ENCODE data around the gene DCTD.

DCTD gene

DNA sequence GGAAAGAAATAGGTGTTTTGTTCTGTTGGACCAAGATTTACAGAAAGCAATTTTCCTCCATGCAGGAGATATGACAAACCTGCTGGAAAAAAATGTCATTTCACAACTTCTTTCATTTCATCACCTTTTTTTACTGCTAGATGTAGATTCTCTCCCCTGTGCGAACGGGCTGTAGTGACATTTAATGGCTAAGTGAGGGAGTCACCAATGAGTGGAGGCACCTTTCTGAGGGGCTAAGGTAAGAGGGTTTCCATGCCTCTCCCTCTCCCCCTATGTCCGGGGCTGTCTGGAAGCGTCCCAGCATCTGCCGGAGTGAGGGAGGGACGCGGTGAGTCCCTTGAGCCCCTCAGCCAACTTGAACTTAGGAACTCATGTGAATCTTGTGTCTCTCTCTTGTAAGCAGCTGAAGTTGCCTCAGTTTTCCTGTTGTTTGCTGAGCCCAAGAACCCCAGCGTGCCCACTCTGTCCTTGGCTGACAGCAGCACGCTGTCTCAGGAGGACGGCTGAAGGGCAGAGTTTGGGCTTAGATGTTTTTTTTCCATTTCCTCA is 42.3 kb downstream of the DCTD start:
- no peak for DNase-seq (ENCODE audit: low read depth)
- no peak overlapping the region for H3K4me3 ChIP-seq (ENCODE audit: low read length)
- TF ChIP-seq, protein P1, sequence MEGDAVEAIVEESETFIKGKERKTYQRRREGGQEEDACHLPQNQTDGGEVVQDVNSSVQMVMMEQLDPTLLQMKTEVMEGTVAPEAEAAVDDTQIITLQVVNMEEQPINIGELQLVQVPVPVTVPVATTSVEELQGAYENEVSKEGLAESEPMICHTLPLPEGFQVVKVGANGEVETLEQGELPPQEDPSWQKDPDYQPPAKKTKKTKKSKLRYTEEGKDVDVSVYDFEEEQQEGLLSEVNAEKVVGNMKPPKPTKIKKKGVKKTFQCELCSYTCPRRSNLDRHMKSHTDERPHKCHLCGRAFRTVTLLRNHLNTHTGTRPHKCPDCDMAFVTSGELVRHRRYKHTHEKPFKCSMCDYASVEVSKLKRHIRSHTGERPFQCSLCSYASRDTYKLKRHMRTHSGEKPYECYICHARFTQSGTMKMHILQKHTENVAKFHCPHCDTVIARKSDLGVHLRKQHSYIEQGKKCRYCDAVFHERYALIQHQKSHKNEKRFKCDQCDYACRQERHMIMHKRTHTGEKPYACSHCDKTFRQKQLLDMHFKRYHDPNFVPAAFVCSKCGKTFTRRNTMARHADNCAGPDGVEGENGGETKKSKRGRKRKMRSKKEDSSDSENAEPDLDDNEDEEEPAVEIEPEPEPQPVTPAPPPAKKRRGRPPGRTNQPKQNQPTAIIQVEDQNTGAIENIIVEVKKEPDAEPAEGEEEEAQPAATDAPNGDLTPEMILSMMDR (IDR thresholded peaks at IDR 0.05; ENCODE audit: insufficient read depth, low read depth, low read length, missing control alignments): no peak

DNA sequence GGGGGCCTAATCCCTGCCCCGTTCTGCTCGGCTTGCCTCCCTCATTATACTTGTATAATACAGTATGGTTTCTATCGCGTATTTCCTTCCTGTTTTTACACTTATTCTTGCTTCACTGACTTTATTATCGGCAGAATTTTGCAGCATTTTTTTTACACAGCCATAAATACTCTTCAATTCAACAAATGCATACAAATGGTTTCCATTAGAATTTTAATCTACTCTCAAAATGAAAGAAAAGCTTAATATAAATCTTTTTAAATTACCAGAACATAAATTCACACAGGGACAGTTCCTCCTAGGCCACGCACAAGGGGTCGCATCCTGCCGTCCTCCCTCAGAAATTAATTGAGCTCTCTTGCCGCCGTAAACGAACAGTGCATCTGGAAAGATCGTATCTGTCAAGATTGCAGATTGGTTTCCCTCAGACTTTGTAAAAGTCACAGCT is 42.9 kb downstream of the DCTD start:
- no peak for DNase-seq (ENCODE audit: low read depth)
- no peak overlapping the region for H3K4me3 ChIP-seq (ENCODE audit: low read length)
- TF ChIP-seq, protein P1 (IDR thresholded peaks at IDR 0.05; ENCODE audit: insufficient read depth, low read depth, low read length, missing control alignments): no peak

DNA sequence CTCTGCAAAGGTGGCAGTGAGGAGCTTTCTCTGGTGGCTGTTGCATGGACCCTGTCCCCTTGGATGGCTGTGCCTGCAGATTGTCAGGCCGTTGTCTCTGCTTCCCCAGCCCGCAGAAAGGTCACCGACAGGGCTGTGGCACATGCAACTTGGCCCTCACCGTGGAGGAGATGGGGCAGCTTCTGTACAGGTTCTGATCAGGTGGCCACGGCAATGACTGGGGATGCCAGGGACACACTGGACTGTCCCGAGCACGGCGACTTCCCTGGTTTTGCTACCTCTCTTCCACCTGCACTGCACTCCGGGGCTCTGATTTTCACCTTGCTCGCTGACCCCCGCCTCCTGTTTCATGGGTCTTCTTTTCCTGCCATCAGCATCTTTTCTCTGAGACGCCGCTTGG is 43.5 kb downstream of the DCTD start:
- TF ChIP-seq, protein P1 (IDR thresholded peaks at IDR 0.05; ENCODE audit: insufficient read depth, low read depth, low read length, missing control alignments): no peak
- H3K4me3 ChIP-seq (ENCODE audit: low read length): no peak overlapping the region
- no peak for DNase-seq (ENCODE audit: low read depth)

DNA sequence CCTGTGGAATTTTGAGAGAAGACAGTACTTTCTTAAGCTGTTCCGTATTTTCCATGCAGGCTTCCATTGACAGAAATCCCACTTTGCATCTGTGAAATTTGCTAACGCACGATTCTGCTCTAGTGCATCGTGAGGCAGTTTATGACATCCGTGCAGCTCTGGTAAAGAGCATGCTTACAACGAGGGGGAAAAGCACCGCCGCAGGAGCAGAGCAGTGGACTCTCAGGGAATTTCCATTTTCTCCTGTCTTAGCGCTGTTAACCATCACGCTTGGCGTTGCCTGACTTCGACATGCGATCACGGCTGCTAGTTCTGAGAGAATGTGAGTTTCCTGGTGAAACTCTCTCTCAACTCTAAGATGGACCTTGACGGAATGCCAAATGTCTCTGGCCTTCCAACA is 43.9 kb downstream of the DCTD start:
- no peak for DNase-seq (ENCODE audit: low read depth)
- TF ChIP-seq, protein P1 (IDR thresholded peaks at IDR 0.05; ENCODE audit: insufficient read depth, low read depth, low read length, missing control alignments): no peak
- H3K4me3 ChIP-seq (ENCODE audit: low read length): no peak overlapping the region

DNA sequence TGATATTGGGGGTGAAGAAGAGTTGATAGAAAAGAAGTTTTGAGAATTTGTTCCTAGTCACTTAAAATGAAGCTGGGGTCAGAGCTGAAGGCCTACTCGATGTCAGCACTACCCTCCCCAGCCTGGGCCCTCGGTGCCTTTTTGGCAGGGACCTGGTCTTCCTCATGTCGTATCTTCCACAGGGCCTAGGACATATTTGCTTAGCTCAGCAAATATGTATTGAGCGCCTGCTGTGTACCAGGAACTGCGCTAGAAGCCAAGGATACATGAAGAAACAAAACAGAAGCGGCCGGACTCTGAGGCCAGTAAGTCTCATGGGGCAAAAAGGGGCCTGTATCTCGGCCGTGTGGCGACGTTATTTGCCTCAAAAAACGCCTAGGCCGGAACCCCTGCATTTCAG is 44.3 kb downstream of the DCTD start:
- DNase-seq (ENCODE audit: low read depth): no peak
- TF ChIP-seq, protein P1 (IDR thresholded peaks at IDR 0.05; ENCODE audit: insufficient read depth, low read depth, low read length, missing control alignments): no peak
- no peak overlapping the region for H3K4me3 ChIP-seq (ENCODE audit: low read length)

DNA sequence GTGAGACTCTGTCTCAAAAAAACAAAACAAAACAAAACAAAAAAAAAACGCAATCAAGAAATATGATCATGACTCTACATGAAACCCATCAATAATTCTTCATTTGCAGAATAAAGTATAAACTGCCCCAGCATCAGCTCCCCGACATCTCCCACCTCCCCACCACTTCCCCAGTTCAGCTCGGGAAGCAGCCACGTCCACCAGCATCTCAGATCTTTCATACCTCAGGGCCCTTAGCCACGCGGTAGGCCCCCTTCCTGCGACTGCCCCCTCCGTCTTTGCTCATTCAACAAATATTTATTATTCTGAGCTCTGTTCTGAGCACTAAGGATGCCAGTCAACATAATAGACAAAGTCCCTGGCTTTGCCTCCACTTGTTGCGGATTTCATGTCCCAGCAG is 45.6 kb downstream of the DCTD start:
- H3K4me3 ChIP-seq (ENCODE audit: low read length): no peak overlapping the region
- DNase-seq (ENCODE audit: low read depth): no peak
- TF ChIP-seq, protein P1 (IDR thresholded peaks at IDR 0.05; ENCODE audit: insufficient read depth, low read depth, low read length, missing control alignments): no peak

DNA sequence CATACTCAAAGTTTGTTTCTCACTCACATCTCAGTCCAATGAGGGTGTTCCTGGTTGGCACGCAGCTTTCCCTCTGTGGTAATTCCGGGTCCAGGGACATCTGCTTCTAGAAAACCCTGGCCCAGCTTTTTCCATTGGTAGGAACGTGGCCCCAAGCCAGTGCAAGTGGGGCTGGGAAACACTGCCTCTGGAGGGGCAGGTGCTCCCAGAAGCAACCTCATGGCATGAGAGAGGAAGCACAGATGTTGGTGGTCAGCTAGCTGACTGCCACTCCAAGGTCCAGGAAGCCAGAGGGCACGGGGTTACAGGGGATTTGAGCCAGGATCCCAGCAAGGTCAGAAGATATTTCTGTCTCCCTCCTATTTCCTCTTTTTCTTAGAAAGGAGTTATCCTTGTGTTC is 47.5 kb downstream of the DCTD start:
- no peak overlapping the region for H3K4me3 ChIP-seq (ENCODE audit: low read length)
- no peak for DNase-seq (ENCODE audit: low read depth)
- TF ChIP-seq, protein P1 (IDR thresholded peaks at IDR 0.05; ENCODE audit: insufficient read depth, low read depth, low read length, missing control alignments): no peak

Measured in epithelial cell of esophagus (primary cell).